Calu3 (cell line): ENCODE data around the gene CDH18. TPM values are rescaled to one million over a fixed set of nuclear protein-coding genes. Genes with fewer than 3 reads are reported as not detected.

Experiments
- BruUV-seq: library from RNA; stranded (reverse); fragments of 400-500 nt; replicated peaks from 2 replicates; lab custom pipeline; 2021; lab: Mats Ljungman, UMichigan
- CTCF ChIA-PET: fragments of 300-600 bp; sonication (Branson Sonifier 250); formaldehyde crosslinking; loops from one replicate; lab custom pipeline; 2022; ENCODE audit warnings: antibody characterized with exemption; lab: Charles Lee
- DNase-seq: peaks from one replicate; pipeline ENCODE4 v3.0.0; 2022
- H3K27ac Mint-ChIP-seq: one replicate; pipeline ENCODE4 v1.8.0; 2022; ENCODE audit warnings: mixed read lengths; ENCODE audit not compliant: unreplicated experiment
- H3K27me3 Mint-ChIP-seq: one replicate; pipeline ENCODE4 v1.8.0; 2022; ENCODE audit warnings: mixed read lengths; ENCODE audit not compliant: unreplicated experiment
- H3K36me3 Mint-ChIP-seq: one replicate; pipeline ENCODE4 v1.8.0; 2022; ENCODE audit warnings: mild to moderate bottlenecking, moderate library complexity, mixed read lengths; ENCODE audit not compliant: insufficient read depth, unreplicated experiment
- H3K4me1 Mint-ChIP-seq: one replicate; pipeline ENCODE4 v1.8.0; 2022; ENCODE audit warnings: mild to moderate bottlenecking, low read depth, mixed read lengths; ENCODE audit not compliant: unreplicated experiment
- H3K4me3 Mint-ChIP-seq: one replicate; pipeline ENCODE4 v1.8.0; 2022; ENCODE audit warnings: mild to moderate bottlenecking, low read depth, moderate library complexity, mixed read lengths; ENCODE audit not compliant: unreplicated experiment
- H3K9me3 Mint-ChIP-seq: one replicate; pipeline ENCODE4 v1.8.0; 2022; ENCODE audit warnings: low read depth, mixed read lengths; ENCODE audit not compliant: unreplicated experiment
- CTCF ChIP-seq: fragments of 200-600 bp; IDR thresholded peaks from one replicate; pipeline ENCODE4 v1.8.0; 2022; ENCODE audit warnings: antibody characterized with exemption; ENCODE audit not compliant: unreplicated experiment
- intact Hi-C: fragments of 100-400 bp; cut with micrococcal nuclease; formaldehyde crosslinking; loops from one replicate; pipeline ENCODE4 v1.10.0; 2022; ENCODE audit not compliant: unreplicated experiment
- total RNA-seq: library from RNA; stranded (reverse); gene quantifications from 2 replicates; pipeline ENCODE4 v1.2.3, GENCODE V29; 2022

Gene CDH18
- total RNA-seq, 1 experiment from 2014 or later, result not detected

DNA sequence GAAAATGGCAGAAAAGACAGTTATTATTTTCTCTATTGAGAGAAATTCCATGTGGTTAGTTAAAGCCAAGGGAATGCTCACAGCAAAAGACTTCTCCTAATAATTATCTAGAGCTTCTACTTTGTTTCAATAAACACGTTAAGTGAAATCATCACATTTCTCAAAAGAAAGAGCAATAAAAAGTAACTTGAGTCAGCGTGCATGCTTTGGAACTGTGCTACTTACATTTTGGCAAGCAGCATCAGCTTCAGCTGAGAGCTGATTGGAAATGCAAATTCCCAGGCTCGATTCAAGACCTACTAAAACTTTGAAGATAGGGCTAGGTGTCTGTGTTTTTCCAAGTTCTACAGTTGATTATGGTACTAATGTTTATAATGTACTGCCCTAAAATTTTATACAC, 132.1 kb downstream of the CDH18 start:
- BruUV-seq, result no TSS peak
- no peak overlapping the region for H3K4me3 Mint-ChIP-seq

GRCh38 chr5:19855453-19855852, 132.5 kb downstream of the CDH18 start:
- no peak overlapping the region for H3K27ac Mint-ChIP-seq
- BruUV-seq, result no TSS peak
- intact Hi-C loops, result no loop called here
- TF ChIP-seq CTCF, result no peak
- H3K4me3 Mint-ChIP-seq, result no peak overlapping the region
- no peaks in the 10 kb centered on the region for H3K9me3 Mint-ChIP-seq
- no peak for DNase-seq
- no peaks in the 10 kb centered on the region for H3K4me1 Mint-ChIP-seq
- CTCF ChIA-PET, result no interaction called here
- H3K27me3 Mint-ChIP-seq, result no peaks in the 10 kb centered on the region
- no peaks in the 10 kb centered on the region for H3K36me3 Mint-ChIP-seq

More for the DNA sequence above, 132.1 kb downstream of the CDH18 start:
- H3K27ac Mint-ChIP-seq, result no peak overlapping the region
- H3K36me3 Mint-ChIP-seq, result no peaks in the 10 kb centered on the region
- no peak for TF ChIP-seq CTCF
- no peaks in the 10 kb centered on the region for H3K27me3 Mint-ChIP-seq
- CTCF ChIA-PET, result interaction anchor here (0.6 kb wide), 1 partner anchor 710 kb away, joined by 4 read pairs; no protein-coding TSS in a partner anchor
- intact Hi-C loops, result no loop called here
- DNase-seq, result no peak
- H3K4me1 Mint-ChIP-seq, result no peaks in the 10 kb centered on the region
- H3K9me3 Mint-ChIP-seq, result no peaks in the 10 kb centered on the region

DNA sequence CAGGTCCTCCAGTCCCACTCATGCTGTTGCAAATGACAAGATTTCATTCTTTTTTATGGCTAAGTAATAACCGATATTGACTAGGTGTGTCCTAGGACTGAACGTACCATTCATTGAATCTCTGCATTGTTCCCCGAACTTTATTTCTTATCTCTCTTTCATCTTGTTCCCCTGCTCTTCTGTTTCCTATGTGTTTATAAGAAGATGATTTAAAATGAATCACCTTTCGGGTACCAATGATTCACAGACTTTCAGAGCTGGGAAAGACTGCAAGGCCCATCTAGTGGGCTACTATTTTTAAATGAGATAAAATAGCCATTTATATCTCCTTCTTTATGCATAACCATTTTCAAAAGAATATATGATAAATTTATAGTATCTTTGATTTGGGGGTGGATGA, 133.0 kb downstream of the CDH18 start:
- CTCF ChIA-PET, result no interaction called here
- Mint-ChIP-seq H3K27ac (no peak overlapping the region), H3K9me3 (no peaks in the 10 kb centered on the region), H3K4me3 (no peak overlapping the region), H3K27me3 (no peaks in the 10 kb centered on the region), H3K4me1 (no peaks in the 10 kb centered on the region), H3K36me3 (no peaks in the 10 kb centered on the region)
- no TSS peak for BruUV-seq
- DNase-seq, result no peak
- no peak for TF ChIP-seq CTCF
- intact Hi-C loops, result no loop called here

- Mint-ChIP-seq H3K36me3 (no peaks in the 10 kb centered on the region), H3K4me1 (no peaks in the 10 kb centered on the region), H3K27me3 (no peaks in the 10 kb centered on the region), H3K4me3 (no peak overlapping the region), H3K9me3 (peaks cover 2% of the 10 kb centered on the region), H3K27ac (no peak overlapping the region)
- intact Hi-C loops, result no loop called here
- TF ChIP-seq CTCF, result no peak
- CTCF ChIA-PET, result no interaction called here
- DNase-seq, result no peak
- BruUV-seq, result no TSS peak
These were observed 134.3 kb downstream of the CDH18 start for GRCh38 chr5:19853616-19854240.
